ENCODE results near the gene TMEM132A. TPM values are rescaled to one million over a fixed set of nuclear protein-coding genes. Genes with fewer than 3 reads are reported as not detected.

TMEM132A gene
- total RNA-seq, 1 experiment from 2014 or later, result 154 TPM

DNA sequence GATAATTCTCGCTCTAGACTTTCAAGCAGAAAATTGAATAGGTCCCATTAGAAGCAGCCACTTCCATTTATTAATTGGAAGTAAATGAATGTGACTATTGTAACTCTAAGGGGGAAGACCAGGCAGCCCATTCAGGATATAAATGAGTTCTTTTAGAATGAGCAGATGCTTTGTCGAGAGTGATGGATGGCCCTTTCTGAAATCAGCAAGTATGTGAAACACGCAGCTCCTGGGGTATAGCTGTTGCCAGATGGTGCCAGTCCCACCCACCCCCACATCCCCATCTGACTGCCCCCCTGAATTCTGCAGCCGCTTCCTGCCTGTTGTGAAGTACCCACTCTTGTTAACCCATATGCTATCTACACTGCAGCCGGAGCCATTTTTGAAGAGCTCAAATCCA lies 24.0 kb downstream of the TMEM132A start:
- Histone ChIP-seq H3K36me3 (ENCODE audit: control insufficient read depth, insufficient read depth, low read length) (no peaks in the 10 kb centered on the region), H3K4me3 (ENCODE audit: low read depth in 2 of 2, low read length in 2 of 2) (no peak overlapping the region), H3K9me3 (ENCODE audit: control insufficient read depth, insufficient read depth, low read depth, low read length) (no peaks in the 10 kb centered on the region), H3K27ac (ENCODE audit: low read length) (no peak overlapping the region), H3K4me1 (ENCODE audit: control insufficient read depth, insufficient read depth, low read length) (no peaks in the 10 kb centered on the region), H3K27me3 (ENCODE audit: control insufficient read depth, insufficient read depth, low read length) (no peaks in the 10 kb centered on the region)
- ChIA-PET CTCF (interaction anchor here (1.0 kb wide), 1 partner anchor 444 kb away, joined by 3 read pairs; the partner anchor contains the start of gene TMEM216), POLR2A (no interaction called here)
- DNase-seq (ENCODE audit: low read depth, low spot score) (no peak), ATAC-seq (no peak)
- TF ChIP-seq POLR2AphosphoS5 (IDR thresholded peaks at IDR 0.05; ENCODE audit: low read depth, low read length) (no peak), SIN3A (IDR thresholded peaks at IDR 0.05; ENCODE audit: borderline replicate concordance, insufficient read depth, low read depth, low read length) (no peak), TCF7L2 (IDR thresholded peaks at IDR 0.05; ENCODE audit: low read depth, low read length) (no peak)
- TF ChIP-seq, protein P1, sequence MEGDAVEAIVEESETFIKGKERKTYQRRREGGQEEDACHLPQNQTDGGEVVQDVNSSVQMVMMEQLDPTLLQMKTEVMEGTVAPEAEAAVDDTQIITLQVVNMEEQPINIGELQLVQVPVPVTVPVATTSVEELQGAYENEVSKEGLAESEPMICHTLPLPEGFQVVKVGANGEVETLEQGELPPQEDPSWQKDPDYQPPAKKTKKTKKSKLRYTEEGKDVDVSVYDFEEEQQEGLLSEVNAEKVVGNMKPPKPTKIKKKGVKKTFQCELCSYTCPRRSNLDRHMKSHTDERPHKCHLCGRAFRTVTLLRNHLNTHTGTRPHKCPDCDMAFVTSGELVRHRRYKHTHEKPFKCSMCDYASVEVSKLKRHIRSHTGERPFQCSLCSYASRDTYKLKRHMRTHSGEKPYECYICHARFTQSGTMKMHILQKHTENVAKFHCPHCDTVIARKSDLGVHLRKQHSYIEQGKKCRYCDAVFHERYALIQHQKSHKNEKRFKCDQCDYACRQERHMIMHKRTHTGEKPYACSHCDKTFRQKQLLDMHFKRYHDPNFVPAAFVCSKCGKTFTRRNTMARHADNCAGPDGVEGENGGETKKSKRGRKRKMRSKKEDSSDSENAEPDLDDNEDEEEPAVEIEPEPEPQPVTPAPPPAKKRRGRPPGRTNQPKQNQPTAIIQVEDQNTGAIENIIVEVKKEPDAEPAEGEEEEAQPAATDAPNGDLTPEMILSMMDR (IDR thresholded peaks at IDR 0.05), result no peak
- TF ChIP-seq, protein P2, sequence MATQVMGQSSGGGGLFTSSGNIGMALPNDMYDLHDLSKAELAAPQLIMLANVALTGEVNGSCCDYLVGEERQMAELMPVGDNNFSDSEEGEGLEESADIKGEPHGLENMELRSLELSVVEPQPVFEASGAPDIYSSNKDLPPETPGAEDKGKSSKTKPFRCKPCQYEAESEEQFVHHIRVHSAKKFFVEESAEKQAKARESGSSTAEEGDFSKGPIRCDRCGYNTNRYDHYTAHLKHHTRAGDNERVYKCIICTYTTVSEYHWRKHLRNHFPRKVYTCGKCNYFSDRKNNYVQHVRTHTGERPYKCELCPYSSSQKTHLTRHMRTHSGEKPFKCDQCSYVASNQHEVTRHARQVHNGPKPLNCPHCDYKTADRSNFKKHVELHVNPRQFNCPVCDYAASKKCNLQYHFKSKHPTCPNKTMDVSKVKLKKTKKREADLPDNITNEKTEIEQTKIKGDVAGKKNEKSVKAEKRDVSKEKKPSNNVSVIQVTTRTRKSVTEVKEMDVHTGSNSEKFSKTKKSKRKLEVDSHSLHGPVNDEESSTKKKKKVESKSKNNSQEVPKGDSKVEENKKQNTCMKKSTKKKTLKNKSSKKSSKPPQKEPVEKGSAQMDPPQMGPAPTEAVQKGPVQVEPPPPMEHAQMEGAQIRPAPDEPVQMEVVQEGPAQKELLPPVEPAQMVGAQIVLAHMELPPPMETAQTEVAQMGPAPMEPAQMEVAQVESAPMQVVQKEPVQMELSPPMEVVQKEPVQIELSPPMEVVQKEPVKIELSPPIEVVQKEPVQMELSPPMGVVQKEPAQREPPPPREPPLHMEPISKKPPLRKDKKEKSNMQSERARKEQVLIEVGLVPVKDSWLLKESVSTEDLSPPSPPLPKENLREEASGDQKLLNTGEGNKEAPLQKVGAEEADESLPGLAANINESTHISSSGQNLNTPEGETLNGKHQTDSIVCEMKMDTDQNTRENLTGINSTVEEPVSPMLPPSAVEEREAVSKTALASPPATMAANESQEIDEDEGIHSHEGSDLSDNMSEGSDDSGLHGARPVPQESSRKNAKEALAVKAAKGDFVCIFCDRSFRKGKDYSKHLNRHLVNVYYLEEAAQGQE (IDR thresholded peaks at IDR 0.05; ENCODE audit: insufficient read depth in 1 of 2, low read depth in 2 of 2, low read length in 1 of 2), result no peak
- BruUV-seq (replicated peaks), result no TSS peak
- intact Hi-C loops (cut with micrococcal nuclease; ENCODE audit: unreplicated experiment), result no loop called here
- in situ Hi-C loops (cut with HindIII; ENCODE audit: low pct_unique_long_range_greater_than_20kb, low sequenced_read_pairs), result no loop called here

DNA sequence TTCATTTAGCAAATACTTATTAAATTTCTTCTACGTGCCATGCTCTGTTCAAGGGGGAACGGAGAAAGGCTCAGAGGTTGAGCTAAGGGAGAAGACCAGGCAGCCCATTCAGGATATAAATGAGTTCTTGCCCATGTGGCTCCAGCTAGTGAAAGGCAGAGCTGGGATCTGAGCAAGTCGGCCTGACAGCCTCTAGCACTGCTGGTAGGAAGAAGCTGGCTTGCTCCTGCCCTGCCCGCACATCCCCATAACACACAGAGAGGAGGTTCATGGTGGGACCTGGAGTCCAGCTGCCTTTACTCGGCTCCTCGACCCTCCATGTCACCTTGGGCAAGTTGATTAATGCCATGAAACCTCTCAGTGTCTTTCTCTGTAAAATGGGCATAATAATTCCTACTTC lies 25.8 kb downstream of the TMEM132A start:
- Histone ChIP-seq H3K4me1 (ENCODE audit: control insufficient read depth, insufficient read depth, low read length) (no peaks in the 10 kb centered on the region), H3K4me3 (ENCODE audit: low read depth in 2 of 2, low read length in 2 of 2) (no peak overlapping the region), H3K9me3 (ENCODE audit: control insufficient read depth, insufficient read depth, low read depth, low read length) (no peaks in the 10 kb centered on the region), H3K27me3 (ENCODE audit: control insufficient read depth, insufficient read depth, low read length) (no peaks in the 10 kb centered on the region), H3K36me3 (ENCODE audit: control insufficient read depth, insufficient read depth, low read length) (no peaks in the 10 kb centered on the region), H3K27ac (ENCODE audit: low read length) (no peak overlapping the region)
- peak; percentile 43 for ATAC-seq
- CTCF ChIA-PET, result no interaction called here
- in situ Hi-C loops (cut with HindIII; ENCODE audit: low pct_unique_long_range_greater_than_20kb, low sequenced_read_pairs) (no loop called here), intact Hi-C loops (cut with micrococcal nuclease; ENCODE audit: unreplicated experiment) (no loop called here)
- POLR2A ChIA-PET, result no interaction called here
- TF ChIP-seq POLR2AphosphoS5 (IDR thresholded peaks at IDR 0.05; ENCODE audit: low read depth, low read length) (no peak), SIN3A (IDR thresholded peaks at IDR 0.05; ENCODE audit: borderline replicate concordance, insufficient read depth, low read depth, low read length) (no peak), TCF7L2 (IDR thresholded peaks at IDR 0.05; ENCODE audit: low read depth, low read length) (no peak)
- TF ChIP-seq, protein P1 (IDR thresholded peaks at IDR 0.05), result no peak
- TF ChIP-seq, protein P2 (IDR thresholded peaks at IDR 0.05; ENCODE audit: insufficient read depth in 1 of 2, low read depth in 2 of 2, low read length in 1 of 2), result no peak
- BruUV-seq (replicated peaks), result no TSS peak
- DNase-seq (ENCODE audit: low read depth, low spot score), result no peak

Data from Panc1 (cell line).